Measurements from ENCODE around the gene GRHPR. TPM values are rescaled to one million over a fixed set of nuclear protein-coding genes. Genes with fewer than 3 reads are reported as not detected.
A peak's percentile ranks its signal among the peaks of the same experiment; 100 is the strongest.

GRHPR gene
- total and polyA plus RNA-seq, 2 of the 4 experiments (the other 2 are of a cell fraction): 182 to 191 TPM

- no peak overlapping the region for H4K8ac ChIP-seq (ENCODE audit: low read depth in 2 of 2, low read length in 2 of 2)
- H3K79me1 ChIP-seq (ENCODE audit: low read depth in 1 of 2, low read length in 2 of 2): no peaks in the 10 kb centered on the region
- no peak overlapping the region for H3K4me2 ChIP-seq (ENCODE audit: low read depth, low read length)
- intact Hi-C loops (cut with micrococcal nuclease) (no loop called here), in situ Hi-C loops (cut with MboI; ENCODE audit: low sequenced_read_pairs) (no loop called here), dilution Hi-C loops (cut with HindIII; ENCODE audit: low sequenced_read_pairs, unreplicated experiment) (no loop called here)
- H3K36me3 ChIP-seq (ENCODE audit: control insufficient read depth, insufficient read depth, low read length): no peaks in the 10 kb centered on the region
- no peak overlapping the region for H2AFZ ChIP-seq (replicated peaks; ENCODE audit: low read length, poor library complexity)
- ChIA-PET CTCF (interaction anchor here (0.6 to 0.9 kb wide), 2 partner anchors 9 to 199 kb away, joined by 3 to 7 read pairs; no protein-coding TSS in a partner anchor), POLR2A (ENCODE audit: unreplicated experiment) (no interaction called here)
- no peaks in the 10 kb centered on the region for H3K9me1 ChIP-seq (ENCODE audit: insufficient read depth, low read length)
- H3K4me3 ChIP-seq (ENCODE audit: insufficient read depth, low read depth, low read length): no peak overlapping the region
- H4K5ac ChIP-seq (ENCODE audit: low read depth, low read length): no peak overlapping the region
- DNase-seq: no peak
- H2BK20ac ChIP-seq (ENCODE audit: low read depth, low read length): no peak overlapping the region
- no peak overlapping the region for H2AK5ac ChIP-seq (ENCODE audit: low read depth, low read length)
- no peak overlapping the region for H2BK5ac ChIP-seq (ENCODE audit: low read depth, low read length, poor library complexity, severe bottlenecking)
- H3K18ac ChIP-seq (ENCODE audit: low read depth, low read length): no peak overlapping the region
- ATAC-seq (ENCODE audit: low read depth): no peak
- no peak overlapping the region for H2BK120ac ChIP-seq (ENCODE audit: low read depth, low read length)
- peak; percentile 67; the same call in 1 of the 2 replicates for TF ChIP-seq MAFK (IDR thresholded peaks at IDR 0.05; ENCODE audit: low read depth, low read length)
- peak; percentile 21; the same call in 1 of the 2 replicates for TF ChIP-seq CTCF (conservative IDR thresholded peaks at IDR 0.05; ENCODE audit: low read depth, low read length)
- no peak for TF ChIP-seq SMC3 (IDR thresholded peaks at IDR 0.05; ENCODE audit: low read depth, low read length)
- no peak for TF ChIP-seq ELK1 (IDR thresholded peaks at IDR 0.05; ENCODE audit: borderline replicate concordance, low read depth, low read length)
- no peak for TF ChIP-seq CEBPB (IDR thresholded peaks at IDR 0.05; ENCODE audit: low read depth, low read length)
- H3K27ac ChIP-seq (ENCODE audit: insufficient read depth, low read length): no peak overlapping the region
- no peaks in the 10 kb centered on the region; the same call in 1 of the 2 replicates for H3K4me1 ChIP-seq (ENCODE audit: control insufficient read depth, insufficient read depth, low read length)
- H3K27me3 ChIP-seq (ENCODE audit: control insufficient read depth, insufficient read depth, low read length): peaks cover 2% of the 10 kb centered on the region
- no peak overlapping the region for H3K4ac ChIP-seq (ENCODE audit: low read depth, low read length)
- no peak overlapping the region for H3K23ac ChIP-seq (ENCODE audit: low read depth, low read length)
- BruUV-seq (replicated peaks): no TSS peak
- no peak overlapping the region for H2BK15ac ChIP-seq (ENCODE audit: low read depth, low read length)
- H3K14ac ChIP-seq (replicated peaks; ENCODE audit: low read depth, low read length): no peak overlapping the region
- no CpG with 5 or more reads among the region's 2 CpGs for WGBS, 2 experiments (ENCODE audit: extremely low coverage in 2 of 2, insufficient read length in 1 of 2)
- H4K20me1 ChIP-seq (ENCODE audit: insufficient read depth, low read length): no peaks in the 10 kb centered on the region
- H3K9me3 ChIP-seq (ENCODE audit: control insufficient read depth, insufficient read depth, low read length): no peaks in the 10 kb centered on the region
- H3K9ac ChIP-seq (ENCODE audit: low read depth, low read length): no peak overlapping the region
- H3K56ac ChIP-seq (ENCODE audit: extremely low read depth, insufficient read depth, low read length): no peak overlapping the region
- no peak overlapping the region for H2AK9ac ChIP-seq (replicated peaks; ENCODE audit: low read depth, low read length, poor library complexity)
- no peak overlapping the region for H4K91ac ChIP-seq (ENCODE audit: insufficient read depth, low read depth, low read length)
These were observed 15.0 kb upstream of the GRHPR start for GRCh38 chr9:37407468-37407867.
